Stimulated activated CD4-positive, alpha-beta T cell treated with anti-CD3 and anti-CD28 coated beads, Interleukin-15, amount 100 ng/mL, for 24 hours (primary cell): Measurements from ENCODE around the gene NPAS3.
A peak's percentile ranks its signal among the peaks of the same experiment; 100 is the strongest.

Experiments used
- DNase-seq: peaks from one replicate; pipeline ENCODE4 v3.0.0-alpha.2; 2020

NPAS3 gene

GRCh38 chr14:33393895-33394368, 455.3 kb downstream of the NPAS3 start:
- DNase-seq, result no peak

- DNase-seq, result no peak
Measured at GRCh38 chr14:33401311-33401710, 462.6 kb downstream of the NPAS3 start.

- no peak for DNase-seq
Measured at GRCh38 chr14:33402604-33403003, 463.9 kb downstream of the NPAS3 start.

GRCh38 chr14:33404054-33404453, 465.4 kb downstream of the NPAS3 start:
- DNase-seq, result no peak

GRCh38 chr14:33404964-33405574, 466.4 kb downstream of the NPAS3 start:
- DNase-seq, result no peak

- no peak for DNase-seq
Measured at GRCh38 chr14:33406766-33407165, 468.1 kb downstream of the NPAS3 start.

- no peak for DNase-seq
Measured at GRCh38 chr14:33408291-33408690, 469.6 kb downstream of the NPAS3 start.

- DNase-seq, result no peak
Measured at GRCh38 chr14:33412450-33412849, 473.8 kb downstream of the NPAS3 start.

GRCh38 chr14:33413381-33413780, 474.7 kb downstream of the NPAS3 start:
- no peak for DNase-seq

GRCh38 chr14:33414041-33414440, 475.4 kb downstream of the NPAS3 start:
- DNase-seq, result no peak

- no peak for DNase-seq
Measured at GRCh38 chr14:33420051-33420627, 481.5 kb downstream of the NPAS3 start.

GRCh38 chr14:33430414-33431035, 491.8 kb downstream of the NPAS3 start:
- DNase-seq, result no peak

GRCh38 chr14:33432407-33433023, 493.8 kb downstream of the NPAS3 start:
- peak; percentile 4 for DNase-seq

GRCh38 chr14:33433396-33433795, 494.7 kb downstream of the NPAS3 start:
- no peak for DNase-seq

GRCh38 chr14:33435911-33436689, 497.4 kb downstream of the NPAS3 start:
- peak; percentile 3 for DNase-seq

GRCh38 chr14:33441633-33442032, 503.0 kb downstream of the NPAS3 start:
- no peak for DNase-seq

- DNase-seq, result no peak
Measured at GRCh38 chr14:33444136-33444535, 505.5 kb downstream of the NPAS3 start.

- DNase-seq, result no peak
Measured at GRCh38 chr14:33449268-33449667, 510.6 kb downstream of the NPAS3 start.

- DNase-seq, result no peak
Measured at GRCh38 chr14:33449703-33450395, 511.2 kb downstream of the NPAS3 start.

- no peak for DNase-seq
Measured at GRCh38 chr14:33450416-33450815, 511.7 kb downstream of the NPAS3 start.

GRCh38 chr14:33451211-33451610, 512.5 kb downstream of the NPAS3 start:
- DNase-seq, result no peak

- no peak for DNase-seq
Measured at GRCh38 chr14:33452995-33453394, 514.3 kb downstream of the NPAS3 start.
